Fibroblast of skin of back (primary cell): ENCODE results near the gene KCNJ14.
A peak's percentile ranks its signal among the peaks of the same experiment; 100 is the strongest.
"Not testable (repeated sequence)": the region's sequence is repeated elsewhere in the genome, so short reads cannot be mapped to it uniquely, and the experiment has no call there.

ENCODE experiments used
- DNase-seq: peaks from one replicate; pipeline ENCODE4 v3.0.0-alpha.2; 2013

The KCNJ14 gene

GRCh38 chr19:48473161-48473966, 18.0 kb downstream of the KCNJ14 start:
- no peak for DNase-seq

- no peak for DNase-seq
Measured at GRCh38 chr19:48474084-48474592, 18.8 kb downstream of the KCNJ14 start.

DNA sequence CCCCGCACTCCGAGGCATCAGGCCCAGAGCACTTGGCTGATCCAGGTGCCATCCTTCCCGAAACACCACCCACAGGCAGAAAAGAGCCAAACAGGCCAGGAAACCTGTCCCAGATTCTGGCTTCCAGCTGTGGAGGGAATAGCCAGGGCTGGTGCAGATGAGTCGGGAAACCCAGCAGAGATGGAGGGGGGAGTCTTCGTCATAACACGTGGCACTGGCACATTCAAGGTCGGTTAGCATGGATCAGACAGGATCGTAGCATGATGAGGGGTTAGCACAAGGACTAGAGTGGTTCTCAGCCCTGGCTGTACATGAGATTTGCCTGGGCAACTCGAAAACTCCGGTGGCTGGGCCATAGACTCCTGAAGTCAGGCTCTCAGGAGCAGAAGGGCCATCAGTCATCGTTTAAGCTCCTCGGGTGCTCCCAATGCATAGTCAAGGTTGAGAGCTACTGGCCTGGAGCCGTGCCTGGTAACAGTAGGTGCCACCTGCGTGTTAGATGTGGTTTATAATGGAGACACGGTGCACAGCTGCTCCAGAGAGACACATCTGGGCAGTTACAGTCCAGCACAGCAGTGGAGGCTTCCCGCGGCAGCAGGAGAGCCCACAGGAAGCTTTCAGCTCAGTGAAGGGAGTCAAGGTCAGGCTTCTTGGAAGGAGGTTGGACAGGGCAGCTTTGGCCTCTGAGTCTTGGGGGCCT, 20.1 kb downstream of the KCNJ14 start:
- DNase-seq: no peak

DNA sequence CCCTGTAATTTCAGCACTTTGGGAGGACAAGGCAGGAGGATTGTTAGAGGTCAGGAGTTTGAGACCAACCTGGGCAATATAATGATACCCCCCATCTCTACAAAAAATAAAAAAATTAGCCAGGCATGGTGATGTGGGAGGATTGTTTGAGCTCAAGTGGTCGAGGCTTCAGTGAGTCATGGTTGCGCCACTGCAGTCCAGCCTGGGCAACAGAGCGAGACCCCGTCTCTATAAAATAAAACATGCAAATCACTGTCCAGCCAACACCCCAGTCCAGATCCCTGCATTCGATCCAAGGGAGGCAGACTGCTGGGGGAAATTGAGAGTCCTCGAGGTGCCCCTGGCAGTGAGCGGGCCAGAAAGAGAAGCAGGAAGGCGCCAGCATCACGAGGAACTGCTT, 20.8 kb downstream of the KCNJ14 start:
- no peak for DNase-seq

GRCh38 chr19:48477067-48477685, 21.8 kb downstream of the KCNJ14 start:
- DNase-seq: no peak

DNA sequence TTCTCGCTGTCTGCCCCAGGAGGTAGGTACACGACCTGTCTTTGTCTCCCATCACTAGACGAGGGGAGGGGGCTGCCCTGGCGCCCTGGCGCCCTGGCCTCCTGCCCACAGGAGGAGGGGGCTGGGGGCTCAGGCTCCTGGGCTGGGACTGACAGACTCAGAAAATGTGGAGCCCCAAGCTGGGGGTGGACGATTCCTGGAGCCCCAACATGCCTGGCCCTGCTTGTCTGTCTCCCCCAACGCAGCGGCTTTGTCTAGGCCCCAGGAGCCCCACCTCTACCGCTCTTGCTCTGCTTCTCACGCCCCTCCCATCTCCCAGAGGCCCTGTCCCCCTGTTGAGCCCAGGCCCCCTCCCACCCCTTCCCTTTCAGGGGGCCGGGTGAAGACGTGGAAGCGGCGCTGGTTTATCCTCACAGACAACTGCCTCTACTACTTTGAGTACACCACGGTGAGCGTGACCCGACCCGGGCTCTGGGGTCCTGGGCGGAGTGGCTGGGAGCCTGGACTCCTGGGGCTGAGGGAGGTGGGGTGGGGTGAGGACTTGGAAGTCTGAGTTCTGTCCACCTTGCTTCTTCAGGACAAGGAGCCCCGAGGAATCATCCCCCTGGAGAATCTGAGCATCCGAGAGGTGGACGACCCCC, 22.4 kb downstream of the KCNJ14 start:
- DNase-seq: no peak

- DNase-seq: no peak
Measured at GRCh38 chr19:48478339-48479256, 23.2 kb downstream of the KCNJ14 start.

GRCh38 chr19:48479686-48480085, 24.3 kb downstream of the KCNJ14 start:
- DNase-seq: no peak

- DNase-seq: peak; percentile 41
Measured at GRCh38 chr19:48480183-48480557, 24.8 kb downstream of the KCNJ14 start.

DNA sequence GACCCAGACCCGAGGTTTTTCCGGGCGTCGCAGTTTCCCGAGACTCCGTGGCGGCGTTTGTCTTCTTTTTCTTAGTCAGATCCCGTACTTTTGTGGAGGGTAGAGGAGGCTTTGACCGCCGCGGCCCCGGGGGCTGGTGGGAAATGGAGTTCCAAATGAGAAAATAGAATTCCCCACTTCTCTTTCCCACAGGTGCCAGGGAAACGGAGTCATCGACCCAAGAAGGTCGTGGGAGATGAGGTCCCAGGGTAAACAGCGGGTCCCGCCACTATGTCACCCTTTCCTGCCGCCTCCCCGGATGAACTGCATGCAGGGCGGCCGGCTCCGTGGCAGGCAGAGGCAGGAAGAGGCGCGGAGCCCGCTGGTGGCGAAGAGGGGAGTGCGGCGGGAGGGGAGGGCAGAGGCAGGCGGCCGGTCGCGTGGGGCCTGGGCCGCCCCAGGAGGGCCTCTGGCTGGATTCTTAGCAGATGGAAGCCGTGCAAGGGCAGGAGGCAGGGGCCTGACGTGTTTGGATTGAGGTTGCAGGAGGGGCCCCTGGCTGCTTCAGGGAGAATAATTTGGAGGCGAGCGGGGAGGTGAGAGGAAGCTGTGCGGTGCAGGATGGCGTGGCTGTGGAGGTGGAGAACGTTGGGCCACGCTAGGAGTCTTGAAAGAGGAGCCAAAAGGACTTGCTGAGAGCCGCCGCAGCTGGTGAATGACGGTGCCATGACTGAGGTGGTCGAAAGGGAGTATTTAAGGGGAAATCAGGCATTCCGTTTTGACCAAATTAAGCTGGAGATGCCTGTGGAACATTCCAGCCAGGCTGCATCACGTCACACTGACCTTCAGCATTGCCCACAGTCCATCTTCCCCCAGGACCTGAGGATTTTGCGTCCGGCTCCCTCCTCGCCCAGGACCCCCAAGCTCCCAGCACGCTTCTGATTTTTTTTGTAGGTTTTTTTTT, 25.5 kb downstream of the KCNJ14 start:
- peak; percentile 62 for DNase-seq

DNA sequence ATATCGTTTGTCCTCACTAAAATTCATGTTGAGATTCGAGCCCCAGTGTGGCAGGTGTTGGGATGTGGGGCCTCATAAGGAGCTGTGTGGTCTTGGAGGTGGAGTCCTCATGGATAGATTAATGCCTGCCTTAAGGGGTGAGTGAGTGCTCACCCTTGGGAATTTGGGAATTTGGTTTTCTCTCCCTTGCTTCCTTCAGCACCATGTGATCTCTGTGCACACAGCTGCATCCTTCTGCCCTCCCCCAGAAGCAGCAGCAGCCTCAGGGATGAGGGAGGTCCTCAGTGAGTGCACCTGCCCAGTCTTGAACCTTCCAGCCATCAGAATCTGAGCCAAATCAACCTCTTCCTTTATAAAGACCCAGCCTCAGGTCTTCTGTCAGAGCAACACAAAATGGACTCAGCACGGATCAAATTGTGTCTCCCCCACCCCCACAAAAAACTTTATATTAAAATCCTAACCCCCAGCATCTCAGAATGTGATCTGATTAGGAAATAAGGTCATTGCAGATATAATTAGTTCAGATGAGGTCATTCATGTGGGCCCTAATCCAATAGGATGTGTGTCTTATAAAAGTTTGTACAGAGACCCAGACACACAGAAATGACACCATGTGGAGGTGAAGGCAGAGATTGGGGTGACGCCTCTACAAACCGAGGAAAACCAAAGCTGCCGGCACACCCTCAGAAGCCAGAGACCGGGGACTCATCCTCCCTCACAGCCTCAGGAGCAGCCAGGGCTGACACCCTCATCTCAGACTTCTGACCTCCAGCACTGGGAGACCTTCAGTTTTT, 26.7 kb downstream of the KCNJ14 start:
- DNase-seq: peak; percentile 60

DNA sequence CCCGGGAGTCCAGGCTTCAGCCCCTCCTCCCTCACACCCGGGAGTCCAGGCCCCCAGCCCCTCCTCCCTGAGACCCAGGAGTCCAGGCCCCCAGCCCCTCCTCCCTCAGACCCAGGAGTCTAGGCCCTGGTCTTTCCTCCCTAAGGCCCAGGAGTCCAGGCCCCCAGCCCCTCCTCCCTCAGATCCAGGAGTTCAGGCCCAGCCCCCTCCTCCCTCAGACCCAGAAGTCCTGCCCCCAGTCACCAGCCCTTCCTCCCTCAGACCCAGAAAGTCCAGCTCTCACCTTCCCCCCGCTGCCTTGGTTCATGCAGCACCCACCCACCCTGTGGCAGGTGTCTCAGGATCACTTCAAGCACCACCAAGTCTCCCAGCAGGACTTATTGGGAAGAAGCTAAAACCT, 27.9 kb downstream of the KCNJ14 start:
- DNase-seq: no peak

- DNase-seq: no peak
Measured at GRCh38 chr19:48484247-48484893, 29.0 kb downstream of the KCNJ14 start.

- no peak for DNase-seq
Measured at GRCh38 chr19:48484931-48485612, 29.7 kb downstream of the KCNJ14 start.

DNA sequence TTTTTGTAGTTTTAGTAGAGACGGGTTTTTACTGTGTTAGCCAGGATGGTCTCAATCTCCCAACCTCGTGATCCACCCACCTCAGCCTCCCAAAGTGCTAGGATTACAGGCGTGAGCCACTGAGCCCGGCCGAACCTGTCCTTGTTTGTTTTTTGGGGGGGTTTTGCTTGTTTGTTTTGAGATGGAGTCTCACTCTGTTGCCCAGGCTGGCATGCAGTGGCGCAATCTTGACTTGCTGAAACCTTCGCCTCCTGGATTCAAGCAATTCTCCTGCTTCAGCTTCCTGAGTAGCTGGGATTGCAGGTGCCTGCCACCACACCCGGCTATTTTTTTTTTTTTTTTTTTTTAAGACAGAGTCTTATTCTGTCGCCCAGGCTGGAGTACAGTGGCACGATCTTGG, 31.3 kb downstream of the KCNJ14 start:
- not testable (repeated sequence) for DNase-seq

DNA sequence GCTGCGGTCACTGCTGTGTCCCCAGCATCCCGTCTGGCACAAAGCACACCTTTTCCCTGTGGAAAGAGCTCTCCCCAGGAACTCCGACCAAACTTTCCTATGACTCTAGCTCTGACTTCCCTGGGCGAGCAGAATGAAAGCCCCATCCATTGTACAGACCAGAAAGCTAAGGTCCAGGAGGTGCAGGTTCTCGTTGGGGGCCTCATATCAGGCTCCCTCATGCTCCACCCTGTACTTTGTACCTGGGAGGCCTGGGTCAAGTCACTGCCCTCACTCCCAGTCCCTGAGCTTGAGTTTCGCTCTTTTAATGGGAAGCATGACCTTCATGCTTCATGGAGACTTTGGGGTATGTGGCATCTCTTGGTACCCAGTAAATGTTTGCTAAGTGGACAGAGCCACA, 32.2 kb downstream of the KCNJ14 start:
- DNase-seq: no peak

GRCh38 chr19:48487948-48488347, 32.6 kb downstream of the KCNJ14 start:
- peak; percentile 87 for DNase-seq

GRCh38 chr19:48488478-48488877, 33.1 kb downstream of the KCNJ14 start:
- DNase-seq: not testable (repeated sequence)
